Neural progenitor cell (in vitro differentiated cells): ENCODE data around the gene PKNOX1.

Experiments used
- EZH2 ChIP-seq: fragments of 200-600 bp; sonication (generic); IDR thresholded peaks from 2 replicates; pipeline ENCODE4 v1.6.1; 2017; ENCODE audit warnings: antibody characterized with exemption, mild to moderate bottlenecking, moderate library complexity
- TF ChIP-seq, protein P1 (sequence below): fragments of 200-600 bp; sonication (generic); IDR thresholded peaks from 2 replicates; pipeline ENCODE4 v1.5.1; 2017; ENCODE audit warnings: antibody characterized with exemption, mild to moderate bottlenecking

DNA sequence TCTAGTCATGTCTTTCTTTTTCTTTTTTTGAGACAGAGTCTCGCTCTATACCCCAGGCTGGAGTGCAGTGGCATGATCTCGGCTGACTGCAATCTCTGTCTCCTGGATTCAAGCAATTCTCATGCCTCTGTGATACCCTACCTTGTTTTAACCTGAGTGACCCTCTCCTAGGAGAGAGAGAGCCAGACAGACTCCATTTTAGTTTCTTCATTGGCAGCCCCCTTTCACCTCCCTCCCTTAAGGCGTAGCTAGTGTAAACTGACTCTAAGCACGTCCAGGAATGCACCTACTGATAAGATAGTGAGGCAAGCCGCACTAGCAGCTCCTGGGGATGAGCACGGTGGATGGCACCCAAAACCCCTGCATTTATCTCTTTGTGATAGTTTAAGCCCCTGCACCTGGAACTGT, 5.2 kb upstream of the PKNOX1 start:
- TF ChIP-seq, protein P1, sequence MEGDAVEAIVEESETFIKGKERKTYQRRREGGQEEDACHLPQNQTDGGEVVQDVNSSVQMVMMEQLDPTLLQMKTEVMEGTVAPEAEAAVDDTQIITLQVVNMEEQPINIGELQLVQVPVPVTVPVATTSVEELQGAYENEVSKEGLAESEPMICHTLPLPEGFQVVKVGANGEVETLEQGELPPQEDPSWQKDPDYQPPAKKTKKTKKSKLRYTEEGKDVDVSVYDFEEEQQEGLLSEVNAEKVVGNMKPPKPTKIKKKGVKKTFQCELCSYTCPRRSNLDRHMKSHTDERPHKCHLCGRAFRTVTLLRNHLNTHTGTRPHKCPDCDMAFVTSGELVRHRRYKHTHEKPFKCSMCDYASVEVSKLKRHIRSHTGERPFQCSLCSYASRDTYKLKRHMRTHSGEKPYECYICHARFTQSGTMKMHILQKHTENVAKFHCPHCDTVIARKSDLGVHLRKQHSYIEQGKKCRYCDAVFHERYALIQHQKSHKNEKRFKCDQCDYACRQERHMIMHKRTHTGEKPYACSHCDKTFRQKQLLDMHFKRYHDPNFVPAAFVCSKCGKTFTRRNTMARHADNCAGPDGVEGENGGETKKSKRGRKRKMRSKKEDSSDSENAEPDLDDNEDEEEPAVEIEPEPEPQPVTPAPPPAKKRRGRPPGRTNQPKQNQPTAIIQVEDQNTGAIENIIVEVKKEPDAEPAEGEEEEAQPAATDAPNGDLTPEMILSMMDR, result no peak
- no peak for TF ChIP-seq EZH2
